ENCODE results near the gene UGT1A3.
"Not testable (repeated sequence)": the region's sequence is repeated elsewhere in the genome, so short reads cannot be mapped to it uniquely, and the experiment has no call there.

The UGT1A3 gene

GRCh38 chr2:233708942-233709341 lies 19.9 kb upstream of the UGT1A3 start:
- no peak for DNase-seq

GRCh38 chr2:233711312-233712008 lies 17.4 kb upstream of the UGT1A3 start:
- peak; percentile 58 for DNase-seq

DNA sequence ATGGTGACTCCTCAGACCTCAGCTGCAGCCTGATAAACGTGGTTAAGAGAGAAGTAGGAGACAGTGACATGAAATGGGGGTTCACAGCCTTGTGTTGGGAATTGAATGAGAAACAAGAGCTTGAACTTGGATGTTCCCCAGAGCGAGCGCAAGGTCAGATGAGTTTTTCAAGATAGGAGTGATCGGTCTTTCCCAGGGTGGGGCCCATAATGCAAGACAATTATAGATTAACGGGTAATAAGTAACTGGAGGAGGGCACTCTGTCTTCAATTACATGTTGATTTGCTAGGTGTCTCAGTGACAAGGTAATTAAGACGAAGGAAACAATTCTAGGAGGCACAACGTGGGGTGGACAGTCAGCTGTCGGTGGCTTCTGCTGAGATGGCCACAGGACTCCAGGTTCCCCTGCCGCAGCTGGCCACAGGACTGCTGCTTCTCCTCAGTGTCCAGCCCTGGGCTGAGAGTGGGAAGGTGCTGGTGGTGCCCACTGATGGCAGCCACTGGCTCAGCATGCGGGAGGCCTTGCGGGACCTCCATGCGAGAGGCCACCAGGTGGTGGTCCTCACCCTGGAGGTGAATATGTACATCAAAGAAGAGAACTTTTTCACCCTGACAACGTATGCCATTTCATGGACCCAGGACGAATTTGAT lies 16.1 kb upstream of the UGT1A3 start, which contains the start of gene UGT1A5:
Gene UGT1A5 (plus strand): TSS at position 297 of the 651 bp plus-strand sequence. CDS start 85 bp downstream, at position 382.
- DNase-seq: no peak

DNA sequence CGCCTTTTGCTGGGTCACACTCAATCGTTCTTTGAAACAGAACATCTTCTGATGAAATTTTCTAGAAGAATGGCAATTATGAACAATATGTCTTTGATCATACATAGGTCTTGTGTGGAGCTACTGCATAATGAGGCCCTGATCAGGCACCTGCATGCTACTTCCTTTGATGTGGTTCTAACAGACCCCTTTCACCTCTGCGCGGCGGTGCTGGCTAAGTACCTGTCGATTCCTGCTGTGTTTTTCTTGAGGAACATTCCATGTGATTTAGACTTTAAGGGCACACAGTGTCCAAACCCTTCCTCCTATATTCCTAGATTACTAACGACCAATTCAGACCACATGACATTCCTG lies 15.6 kb upstream of the UGT1A3 start:
- no peak for DNase-seq

DNA sequence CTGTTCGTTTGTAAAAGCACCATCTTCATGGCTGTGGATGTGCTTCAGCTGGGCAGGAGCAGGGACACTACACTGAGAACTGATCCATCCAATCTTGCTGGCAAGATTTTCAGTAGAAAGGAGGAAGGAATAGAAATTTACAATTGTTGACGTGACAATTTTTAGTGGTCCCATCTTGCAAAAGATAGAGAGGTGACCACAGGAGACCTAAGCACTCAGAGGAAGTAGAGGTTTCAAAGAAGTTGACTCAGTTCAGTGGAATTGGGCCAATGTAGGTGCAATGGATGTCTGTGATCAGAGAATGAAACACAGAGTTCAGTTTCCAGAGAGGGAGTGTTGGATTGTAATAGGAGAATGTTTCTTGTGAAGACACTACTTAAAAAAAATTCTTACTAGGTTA lies 14.7 kb upstream of the UGT1A3 start:
- no peak for DNase-seq

DNA sequence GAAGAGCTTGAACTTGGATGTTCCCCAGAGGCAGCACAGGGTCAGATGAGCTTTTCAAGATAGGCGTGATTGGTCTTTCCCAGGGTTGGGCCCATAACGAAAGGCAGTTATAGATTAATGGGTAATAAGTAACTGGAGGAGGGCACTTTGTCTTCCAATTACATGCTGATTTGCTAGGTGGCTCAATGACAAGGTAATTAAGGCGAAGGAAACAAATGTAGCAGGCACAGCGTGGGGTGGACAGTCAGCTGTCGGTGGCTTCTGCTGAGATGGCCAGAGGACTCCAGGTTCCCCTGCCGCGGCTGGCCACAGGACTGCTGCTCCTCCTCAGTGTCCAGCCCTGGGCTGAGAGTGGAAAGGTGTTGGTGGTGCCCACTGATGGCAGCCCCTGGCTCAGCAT lies 10.3 kb upstream of the UGT1A3 start, which contains the start of gene UGT1A4:
Gene UGT1A4 (plus strand): TSS at position 185 of the 400 bp plus-strand sequence. CDS start 85 bp downstream, at position 270.
- DNase-seq: no peak

- not testable (repeated sequence) for DNase-seq
These were observed 8.2 kb downstream of the UGT1A3 start for GRCh38 chr2:233736868-233737653.

DNA sequence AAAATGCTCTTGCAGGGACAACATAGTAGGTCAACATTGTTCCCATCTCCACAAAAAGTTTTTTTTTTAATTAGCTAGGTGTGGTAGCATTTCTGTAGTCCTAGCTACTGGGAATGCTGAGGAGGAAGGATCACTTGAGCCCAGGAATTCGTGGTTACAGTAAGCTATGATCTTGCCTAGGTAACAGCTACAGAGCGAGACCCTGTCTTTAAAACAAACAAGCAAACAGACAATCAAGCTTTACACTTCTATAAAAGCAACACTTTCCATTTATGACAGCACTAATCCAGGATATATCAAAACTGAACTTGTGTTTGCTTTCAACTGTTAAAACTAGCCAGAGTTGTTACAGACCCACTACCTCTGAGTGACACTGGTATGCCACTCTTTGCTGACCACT lies 12.0 kb downstream of the UGT1A3 start:
- DNase-seq: no peak

GRCh38 chr2:233743464-233744259 lies 14.8 kb downstream of the UGT1A3 start:
- DNase-seq: no peak

- DNase-seq: no peak
These were observed 16.4 kb downstream of the UGT1A3 start for GRCh38 chr2:233745073-233745755.

GRCh38 chr2:233745838-233746237 lies 17.0 kb downstream of the UGT1A3 start:
- DNase-seq: not testable (repeated sequence)

DNA sequence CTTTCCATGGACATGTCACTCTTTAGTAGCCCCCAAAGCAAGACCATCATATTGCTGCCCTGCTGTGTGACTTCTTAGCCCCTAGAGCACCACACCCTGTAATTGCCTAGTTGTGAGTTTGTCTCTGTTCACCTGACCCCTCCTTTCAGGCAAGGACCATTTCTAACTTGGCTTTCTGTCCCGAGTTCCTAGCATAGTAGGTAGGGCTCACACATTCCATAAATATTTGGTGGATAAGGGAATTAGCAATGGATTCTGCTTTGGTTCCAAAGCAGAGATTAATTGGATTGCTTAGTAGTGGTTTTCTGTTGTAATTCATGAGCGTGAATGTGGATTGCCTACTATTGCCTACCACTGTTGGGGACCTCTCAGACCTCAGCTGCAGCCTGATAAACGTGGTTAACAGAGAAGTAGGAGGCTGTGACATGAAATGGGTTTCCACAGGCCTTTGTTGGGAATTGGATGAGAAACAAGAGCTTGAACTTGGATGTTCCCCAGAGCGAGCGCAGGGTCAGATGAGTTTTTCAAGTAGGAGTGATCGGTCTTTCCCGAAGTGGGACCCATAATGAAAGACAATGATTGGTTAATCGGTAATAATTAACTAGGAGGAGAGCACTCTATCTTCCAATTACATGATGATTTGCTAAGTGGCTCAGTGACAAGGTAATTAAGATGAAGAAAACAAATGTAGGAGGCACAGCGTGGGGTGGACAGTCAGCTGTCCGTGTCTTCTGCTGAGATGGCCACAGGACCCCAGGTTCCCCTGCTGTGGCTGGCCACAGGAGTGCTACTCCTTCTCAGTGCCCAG lies 17.8 kb downstream of the UGT1A3 start:
- no peak for DNase-seq

- no peak for DNase-seq
These were observed 18.4 kb downstream of the UGT1A3 start for GRCh38 chr2:233747283-233747544.

DNA sequence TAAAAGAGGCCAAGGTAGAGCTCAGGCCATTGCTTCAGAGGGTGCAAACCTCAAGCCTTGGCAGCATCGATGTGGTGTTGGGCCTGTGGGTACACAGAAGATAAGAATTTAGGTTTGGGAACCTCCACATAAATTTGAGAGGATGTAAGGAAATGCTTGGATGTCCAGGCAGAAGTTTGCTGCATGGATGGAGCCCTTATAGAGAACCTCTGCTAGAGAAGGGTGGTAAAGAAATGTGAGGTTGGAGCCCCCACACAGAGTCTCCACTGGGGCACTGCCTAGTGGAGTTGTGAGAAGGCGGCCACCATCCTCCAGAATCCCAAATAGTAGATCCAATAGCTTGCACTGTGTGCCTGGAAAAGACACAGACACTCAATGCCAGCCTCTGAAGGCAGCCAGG lies 21.8 kb downstream of the UGT1A3 start:
- DNase-seq: not testable (repeated sequence)

DNA sequence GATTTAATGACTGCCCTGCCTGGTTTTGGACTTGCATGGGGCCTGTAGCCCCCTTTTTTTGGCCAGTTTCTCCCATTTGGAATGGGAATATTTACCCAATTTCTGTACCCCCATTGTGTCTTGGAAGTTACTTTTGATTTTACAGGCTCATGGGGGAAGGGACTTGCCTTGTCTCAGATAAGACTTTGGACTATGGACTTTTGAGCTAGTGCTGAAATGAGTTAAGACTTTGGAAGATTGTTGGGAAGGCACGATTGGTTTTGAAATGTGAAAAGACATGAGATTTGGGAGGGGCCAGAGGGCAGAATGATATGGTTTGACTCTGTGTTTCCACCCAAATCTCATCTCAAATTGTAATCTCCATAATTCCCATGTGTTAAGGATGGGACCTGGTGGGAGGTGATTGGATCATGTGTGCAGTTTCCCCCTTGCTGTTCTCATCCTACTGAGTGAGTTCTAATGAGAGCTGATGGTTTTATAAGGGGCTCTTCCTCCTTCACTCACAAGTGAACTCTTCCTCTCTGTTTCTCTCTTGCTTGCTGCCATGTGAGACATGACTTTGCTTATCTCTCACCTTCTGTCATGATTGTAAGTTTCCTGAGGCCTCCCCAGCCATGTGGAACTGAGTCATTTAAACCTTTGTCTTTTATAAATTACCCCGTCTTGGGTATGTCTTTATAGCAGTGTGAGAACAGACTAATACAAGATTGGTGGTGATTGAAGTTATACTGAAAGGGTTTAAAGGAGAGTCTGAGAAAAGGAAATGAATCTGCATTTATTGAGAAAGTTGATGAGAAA lies 22.6 kb downstream of the UGT1A3 start:
- DNase-seq: not testable (repeated sequence)

DNA sequence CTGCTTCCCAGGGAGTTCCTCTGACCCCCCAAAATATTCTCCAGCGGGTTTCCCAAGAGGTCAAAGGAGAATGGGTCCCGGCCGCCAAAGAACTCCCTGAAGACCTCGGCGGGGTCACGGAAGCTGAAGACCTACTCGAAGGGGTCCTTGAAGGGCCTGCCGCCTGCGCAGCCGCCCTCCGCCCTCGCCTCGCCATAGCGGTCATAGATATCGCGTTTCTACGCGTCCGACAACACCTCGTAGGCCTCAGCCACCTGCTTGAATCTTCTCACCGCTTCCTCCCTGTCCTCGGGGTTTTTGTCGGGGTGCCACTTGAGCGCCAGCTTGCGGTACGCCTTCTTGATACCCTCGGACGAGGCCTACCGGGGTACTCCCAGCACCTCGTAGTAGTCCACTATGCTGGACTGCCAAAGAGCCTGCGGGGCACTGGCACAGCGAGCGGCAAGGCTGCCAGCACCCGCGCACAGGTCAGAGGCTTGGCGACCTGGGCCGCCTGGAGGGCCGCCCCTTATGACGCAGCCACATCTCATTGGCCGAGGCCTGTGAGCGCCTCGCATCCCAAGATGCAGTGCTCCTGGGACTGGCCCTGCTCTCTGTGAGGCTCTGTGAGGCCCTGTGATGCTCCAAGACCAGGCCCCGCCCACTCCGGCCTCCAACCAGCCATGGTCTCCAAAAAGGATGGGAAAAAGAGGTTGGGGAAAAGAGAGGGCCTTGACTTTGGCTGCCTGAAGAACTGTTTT lies 26.2 kb downstream of the UGT1A3 start:
- DNase-seq: no peak

GRCh38 chr2:233756429-233757081 lies 27.7 kb downstream of the UGT1A3 start:
- no peak for DNase-seq

DNA sequence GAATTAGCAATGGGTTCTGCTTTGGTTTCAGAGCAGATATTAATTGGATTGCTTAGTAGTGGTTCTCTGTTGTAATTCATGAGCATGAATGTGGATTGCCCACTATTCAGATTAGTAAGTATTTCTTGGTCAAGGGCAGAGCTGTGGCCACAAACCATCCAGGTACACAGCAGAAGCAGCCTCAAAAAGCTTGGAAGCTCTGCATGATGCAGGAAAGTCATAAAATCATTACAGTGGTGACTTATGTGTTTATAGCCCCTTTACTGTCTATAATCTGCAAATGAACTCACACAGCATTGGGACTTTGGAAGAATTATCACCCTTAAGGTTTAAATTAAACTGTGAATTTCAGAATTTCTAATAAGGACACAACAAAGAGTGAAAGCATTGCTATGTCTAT lies 29.3 kb downstream of the UGT1A3 start:
- no peak for DNase-seq

DNA sequence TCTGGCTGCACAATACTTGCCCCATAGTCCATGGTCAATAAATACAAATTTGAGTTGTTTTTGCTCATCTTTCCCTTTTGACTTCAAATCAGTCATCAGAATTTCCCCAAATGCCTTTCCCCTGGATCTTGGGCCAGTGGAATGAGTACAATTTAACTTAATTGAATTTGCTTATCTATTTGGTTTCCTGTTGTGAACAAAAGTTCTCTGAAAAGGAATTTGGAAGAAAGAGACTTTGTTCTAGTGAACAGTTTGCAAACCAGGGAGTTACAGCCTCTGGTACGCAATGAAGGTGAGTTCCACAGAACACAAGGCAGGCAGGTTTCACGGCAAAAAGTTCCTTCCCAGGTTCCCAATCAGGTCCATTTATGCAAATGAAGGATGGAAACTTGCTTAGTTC lies 30.0 kb downstream of the UGT1A3 start:
- DNase-seq: no peak

All from CD4-positive, alpha-beta T cell treated with Interleukin-12 subunit alpha and Interleukin-12 subunit beta, for 1 hour (primary cell).